Tibial artery (tissue), 4 donors: ENCODE results near the gene UGT2A1.

Source experiments
- DNase-seq, 2 donors: peaks; one replicate each; pipeline ENCODE4 v3.0.0-alpha.2; 2019
- H3K27ac ChIP-seq, 2 donors: fragments of 200-600 bp; sonication (generic) in 1 of 2; 1 replicate in 1 of 2; 2 replicates in 1 of 2; pipeline ENCODE4 v1.5.1; 2018 to 2019; ENCODE audit warnings: mild to moderate bottlenecking in 1 of 2
- H3K27me3 ChIP-seq, 2 donors: fragments of 200-600 bp; sonication (generic) in 1 of 2; one replicate each; pipeline versions ENCODE4 v1.5.1 to v1.6.0; 2016 to 2019
- H3K36me3 ChIP-seq, 3 donors: fragments of 200-600 bp; sonication (generic) in 2 of 3; one replicate each; pipeline ENCODE4 v1.5.1; 2016 to 2019; ENCODE audit warnings: mild to moderate bottlenecking in 2 of 3
- H3K4me1 ChIP-seq, 4 donors: fragments of 200-600 bp; sonication (generic) in 2 of 4; 1 replicate in 3 of 4; 2 replicates in 1 of 4; pipeline ENCODE4 v1.5.1; 2016 to 2019
- H3K4me3 ChIP-seq, 2 donors: fragments of 200-600 bp; sonication (generic) in 1 of 2; 1 replicate in 1 of 2; 2 replicates in 1 of 2; pipeline ENCODE4 v1.5.1; 2018 to 2019; ENCODE audit warnings: mild to moderate bottlenecking in 2 of 2
- H3K9me3 ChIP-seq, 3 donors: fragments of 200-600 bp; sonication (generic) in 1 of 3; one replicate each; pipeline ENCODE4 v1.5.1; 2016 to 2019
- CTCF ChIP-seq, 2 experiments: fragments of 200-600 bp in 1 of 2; fragments of 450-650 bp in 1 of 2; IDR thresholded peaks; one replicate each; pipeline ENCODE4 v1.5.1; 2017 to 2019; ENCODE audit warnings: antibody characterized with exemption in 2 of 2, mild to moderate bottlenecking in 1 of 2, moderate library complexity in 1 of 2
- intact Hi-C: fragments of 100-400 bp; cut with DNase I; formaldehyde crosslinking; loops from one replicate; pipeline ENCODE4 v1.15.0; 2023; ENCODE audit warnings: low total_unique reads

The UGT2A1 gene

GRCh38 chr4:69584135-69584534 lies 68.9 kb downstream of the UGT2A1 start:
- intact Hi-C loops: no loop called here
- no peaks in the 10 kb centered on the region for H3K4me1 ChIP-seq
- no peak overlapping the region for H3K4me3 ChIP-seq
- H3K36me3 ChIP-seq: no peaks in the 10 kb centered on the region
- H3K27ac ChIP-seq: no peak overlapping the region
- no peak for DNase-seq
- no peaks in the 10 kb centered on the region for H3K27me3 ChIP-seq
- no peak for TF ChIP-seq CTCF (IDR thresholded peaks at IDR 0.05)
- no peaks in the 10 kb centered on the region for H3K9me3 ChIP-seq

GRCh38 chr4:69583543-69583942 lies 69.5 kb downstream of the UGT2A1 start:
- H3K27ac ChIP-seq: no peak overlapping the region
- H3K4me3 ChIP-seq: no peak overlapping the region
- intact Hi-C loops: no loop called here
- H3K4me1 ChIP-seq: no peaks in the 10 kb centered on the region
- H3K27me3 ChIP-seq: no peaks in the 10 kb centered on the region
- no peaks in the 10 kb centered on the region for H3K36me3 ChIP-seq
- DNase-seq: no peak
- no peaks in the 10 kb centered on the region for H3K9me3 ChIP-seq
- no peak for TF ChIP-seq CTCF (IDR thresholded peaks at IDR 0.05)

GRCh38 chr4:69577245-69577644 lies 75.8 kb downstream of the UGT2A1 start:
- no peak for TF ChIP-seq CTCF (IDR thresholded peaks at IDR 0.05)
- H3K4me3 ChIP-seq: no peak overlapping the region
- H3K36me3 ChIP-seq: no peaks in the 10 kb centered on the region
- H3K4me1 ChIP-seq: no peaks in the 10 kb centered on the region
- intact Hi-C loops: no loop called here
- no peak overlapping the region for H3K27ac ChIP-seq
- no peaks in the 10 kb centered on the region for H3K9me3 ChIP-seq
- no peak for DNase-seq
- no peaks in the 10 kb centered on the region for H3K27me3 ChIP-seq

GRCh38 chr4:69576251-69576877 lies 76.7 kb downstream of the UGT2A1 start:
- no peak overlapping the region for H3K4me3 ChIP-seq
- no peaks in the 10 kb centered on the region for H3K9me3 ChIP-seq
- H3K4me1 ChIP-seq: no peaks in the 10 kb centered on the region
- no peak for DNase-seq
- intact Hi-C loops: no loop called here
- no peaks in the 10 kb centered on the region for H3K36me3 ChIP-seq
- no peak overlapping the region for H3K27ac ChIP-seq
- no peaks in the 10 kb centered on the region for H3K27me3 ChIP-seq
- TF ChIP-seq CTCF (IDR thresholded peaks at IDR 0.05): no peak

- no peak for DNase-seq
- no peak for TF ChIP-seq CTCF (IDR thresholded peaks at IDR 0.05)
Observed at GRCh38 chr4:69568787-69569186, 84.3 kb downstream of the UGT2A1 start.

GRCh38 chr4:69563424-69563823 lies 89.6 kb downstream of the UGT2A1 start:
- Histone ChIP-seq H3K4me3 (no peak overlapping the region), H3K27ac (no peak overlapping the region), H3K9me3 (no peaks in the 10 kb centered on the region), H3K27me3 (no peaks in the 10 kb centered on the region), H3K4me1 (no peaks in the 10 kb centered on the region), H3K36me3 (no peaks in the 10 kb centered on the region)
- intact Hi-C loops: no loop called here
- no peak for TF ChIP-seq CTCF (IDR thresholded peaks at IDR 0.05)
- no peak for DNase-seq

More at GRCh38 chr4:69568787-69569186, 84.3 kb downstream of the UGT2A1 start:
- no peaks in the 10 kb centered on the region for H3K36me3 ChIP-seq
- no peak overlapping the region for H3K4me3 ChIP-seq
- H3K9me3 ChIP-seq: no peaks in the 10 kb centered on the region
- intact Hi-C loops: no loop called here
- H3K27me3 ChIP-seq: no peaks in the 10 kb centered on the region
- H3K27ac ChIP-seq: no peak overlapping the region
- no peaks in the 10 kb centered on the region for H3K4me1 ChIP-seq
